Naive thymus-derived CD4-positive, alpha-beta T cell (primary cell): ENCODE results near the gene RHNO1. TPM values are rescaled to one million over a fixed set of nuclear protein-coding genes. Genes with fewer than 3 reads are reported as not detected.

ENCODE experiments used
- ATAC-seq: fragments of 150-1000 bp; cut with Tn5 transposase; 2 replicates; pipeline ENCODE4 v1.10.0; 2021; ENCODE audit warnings: mild to moderate bottlenecking, moderate library complexity
- CTCF ChIA-PET: fragments of 350-600 bp; sonication (Branson Sonifier 250); formaldehyde crosslinking; loops from one replicate; lab custom pipeline; 2021; ENCODE audit warnings: antibody characterized with exemption; lab: Charles Lee
- POLR2A ChIA-PET: fragments of 350-600 bp; sonication (Branson Sonifier 250); formaldehyde crosslinking; loops from one replicate; lab custom pipeline; 2021; ENCODE audit warnings: antibody characterized with exemption, inconsistent platforms; lab: Charles Lee
- DNase-seq, 9 donors: peaks; one replicate each; pipeline versions ENCODE4 v3.0.0 to v3.0.0-alpha.2; 2020 to 2022; ENCODE audit warnings: mixed read lengths in 1 of 9
- H3K27ac ChIP-seq: one replicate; pipeline ENCODE4 v1.7.0; 2013; ENCODE audit warnings: mild to moderate bottlenecking, low read depth, low read length, moderate library complexity
- H3K27me3 ChIP-seq, 2 donors: one replicate each; pipeline ENCODE4 v1.7.0; 2013; ENCODE audit warnings: low read length in 2 of 2, mild to moderate bottlenecking in 2 of 2, moderate library complexity in 2 of 2; ENCODE audit not compliant: control insufficient read depth in 2 of 2, insufficient read depth in 2 of 2
- H3K36me3 ChIP-seq, 3 experiments: 1 replicate in 2 of 3; 2 replicates in 1 of 3; pipeline ENCODE4 v1.7.0; 2013; ENCODE audit warnings: low read length in 3 of 3, mild to moderate bottlenecking in 3 of 3, moderate library complexity in 1 of 3; ENCODE audit not compliant: insufficient read depth in 3 of 3, control insufficient read depth in 2 of 3
- H3K4me1 ChIP-seq, 2 donors: one replicate each; pipeline ENCODE4 v1.7.0; 2013; ENCODE audit warnings: low read length in 2 of 2, mild to moderate bottlenecking in 2 of 2, moderate library complexity in 1 of 2; ENCODE audit not compliant: control insufficient read depth in 2 of 2, insufficient read depth in 2 of 2
- H3K4me3 ChIP-seq: 2 replicates; pipeline ENCODE4 v1.7.0; 2013; ENCODE audit warnings: mild to moderate bottlenecking, low read length
- H3K9me3 ChIP-seq, 3 experiments: 1 replicate in 2 of 3; 2 replicates in 1 of 3; pipeline ENCODE4 v1.7.0; 2013; ENCODE audit warnings: low read length in 3 of 3; ENCODE audit not compliant: control insufficient read depth in 2 of 3
- H3K27ac Mint-ChIP-seq, 9 donors: one replicate each; pipeline ENCODE4 v1.8.0; 2020 to 2022; ENCODE audit warnings: mixed read lengths in 9 of 9, mild to moderate bottlenecking in 8 of 9, moderate library complexity in 5 of 9, inconsistent platforms in 2 of 9
- H3K27me3 Mint-ChIP-seq, 5 donors: one replicate each; pipeline ENCODE4 v1.8.0; 2021 to 2022; ENCODE audit warnings: mixed read lengths in 5 of 5, mild to moderate bottlenecking in 1 of 5
- H3K36me3 Mint-ChIP-seq, 5 donors: one replicate each; pipeline ENCODE4 v1.8.0; 2020 to 2022; ENCODE audit warnings: mixed read lengths in 5 of 5, mild to moderate bottlenecking in 3 of 5, inconsistent platforms in 1 of 5
- H3K4me1 Mint-ChIP-seq, 7 donors: one replicate each; pipeline ENCODE4 v1.8.0; 2020 to 2022; ENCODE audit warnings: mixed read lengths in 7 of 7, mild to moderate bottlenecking in 3 of 7, inconsistent platforms in 1 of 7
- H3K4me3 Mint-ChIP-seq, 10 donors: one replicate each; pipeline ENCODE4 v1.8.0; 2020 to 2022; ENCODE audit warnings: mild to moderate bottlenecking in 10 of 10, mixed read lengths in 10 of 10, moderate library complexity in 6 of 10, inconsistent platforms in 2 of 10
- H3K9me3 Mint-ChIP-seq, 11 donors: one replicate each; pipeline ENCODE4 v1.8.0; 2020 to 2022; ENCODE audit warnings: mixed read lengths in 11 of 11, mild to moderate bottlenecking in 4 of 11, inconsistent platforms in 1 of 11, moderate library complexity in 1 of 11
- intact Hi-C, 2 donors: fragments of 100-400 bp; cut with micrococcal nuclease; formaldehyde crosslinking; loops; one replicate each; pipeline ENCODE4 v1.15.1; 2023
- polyA plus RNA-seq, 2 donors: library from polyadenylated mRNA; unstranded; fragments of 300-500 nt; fragmentation: Illumina TruSeq; gene quantifications; one replicate each; pipeline ENCODE4 v1.2.3, GENCODE V29; 2021
- total RNA-seq, 6 experiments: library from RNA in 5 of 6; stranded (reverse) in 5 of 6; gene quantifications; 1 replicate in 5 of 6; 2 replicates in 1 of 6; pipeline ENCODE4 v1.2.3 and lab custom pipeline; 2021 to 2026

The RHNO1 gene
- total and polyA plus RNA-seq, 7 experiments from 2014 or later = 13.7 to 53.6 (median 29.9) TPM

DNA sequence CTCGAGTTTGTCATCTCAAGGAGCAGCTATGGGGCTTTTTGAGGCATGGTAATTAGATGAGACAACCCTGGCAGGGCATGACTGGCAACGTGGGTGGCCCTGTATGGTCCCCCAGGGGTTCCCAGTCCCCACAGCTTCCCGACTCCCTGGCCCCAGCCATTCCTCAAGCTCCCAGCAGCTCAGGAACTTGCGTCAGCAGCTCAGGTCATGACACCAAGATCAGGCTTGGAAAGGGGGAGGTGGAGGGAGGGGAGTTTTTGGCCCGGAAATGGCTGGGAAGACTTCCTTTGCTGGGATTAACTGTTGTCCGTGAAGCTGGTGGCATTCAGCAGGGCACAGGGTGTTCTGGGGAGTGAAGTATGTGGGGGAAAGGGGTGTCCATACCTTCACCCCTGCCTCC, 31.7 kb upstream of the RHNO1 start:
- no peaks in the 10 kb centered on the region for H3K9me3 ChIP-seq
- Mint-ChIP-seq H3K4me3 (no peak overlapping the region), H3K27ac (no peak overlapping the region), H3K27me3 (no peaks in the 10 kb centered on the region), H3K9me3 (no peaks in the 10 kb centered on the region), H3K36me3 (peaks cover 5 to 52% (median 11%) of the 10 kb centered on the region in 5 donors), H3K4me1 (peaks cover 0 to 6% (median 0%) of the 10 kb centered on the region in 7 donors)
- no peaks in the 10 kb centered on the region for H3K27me3 ChIP-seq
- no peak overlapping the region for H3K27ac ChIP-seq
- ChIA-PET CTCF (interaction anchor here (0.8 kb wide), 1 partner anchor 99 kb away, joined by 7 read pairs; no protein-coding TSS in a partner anchor), POLR2A (interaction anchor here (0.7 to 0.9 kb wide), 2 partner anchors 8 to 194 kb away, joined by 3 read pairs; no protein-coding TSS in a partner anchor)
- DNase-seq (no peak), ATAC-seq (no peak)
- H3K4me1 ChIP-seq = no peaks in the 10 kb centered on the region
- no peak overlapping the region for H3K4me3 ChIP-seq
- peaks cover 0 to 64% (median 0%) of the 10 kb centered on the region in 3 experiments for H3K36me3 ChIP-seq
- intact Hi-C loops = no loop called here

DNA sequence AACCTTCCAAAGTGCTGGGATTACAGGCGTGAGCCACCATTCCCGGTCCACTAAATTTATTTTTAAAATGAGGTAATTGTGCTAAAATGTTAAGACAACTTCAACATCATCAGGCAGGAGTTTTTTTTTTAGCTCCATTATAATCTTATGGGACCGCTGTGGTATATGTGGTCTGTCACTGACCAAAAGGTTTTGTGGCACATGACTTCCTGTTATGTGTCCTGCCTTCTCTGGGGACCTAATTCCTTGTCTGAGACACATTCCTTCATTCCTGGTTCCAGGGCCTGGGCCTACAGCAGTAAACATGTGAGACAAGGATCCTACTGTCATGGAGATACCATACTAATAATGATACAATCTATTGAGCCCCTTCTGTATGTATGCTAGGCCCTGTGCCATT, 25.1 kb upstream of the RHNO1 start:
- no peak overlapping the region for H3K4me3 ChIP-seq
- ATAC-seq = no peak
- no peaks in the 10 kb centered on the region for H3K27me3 ChIP-seq
- peak overlapping the region in 2 of 9 donors; percentile 28 to 85 for H3K27ac Mint-ChIP-seq
- H3K36me3 ChIP-seq = peaks cover 0 to 27% (median 0%) of the 10 kb centered on the region in 3 experiments
- ChIA-PET CTCF (no interaction called here), POLR2A (no interaction called here)
- no peaks in the 10 kb centered on the region for H3K9me3 ChIP-seq
- no peaks in the 10 kb centered on the region for H3K9me3 Mint-ChIP-seq
- no peak overlapping the region for H3K4me3 Mint-ChIP-seq
- H3K36me3 Mint-ChIP-seq = peaks cover 0 to 40% (median 11%) of the 10 kb centered on the region in 5 donors
- no peaks in the 10 kb centered on the region for H3K4me1 ChIP-seq
- no peaks in the 10 kb centered on the region for H3K27me3 Mint-ChIP-seq
- DNase-seq = no peak
- peaks cover 0 to 11% (median 3%) of the 10 kb centered on the region in 7 donors for H3K4me1 Mint-ChIP-seq
- H3K27ac ChIP-seq = no peak overlapping the region
- intact Hi-C loops = loop anchor here in 1 of 2 donors (2.0 kb wide), 1 partner anchor 189 kb away; no protein-coding TSS in a partner anchor

GRCh38 chr12:2853626-2854025, 23.4 kb upstream of the RHNO1 start:
- POLR2A ChIA-PET = interaction anchor here (0.7 kb wide), 1 partner anchor 1396 kb away, joined by 4 read pairs; no protein-coding TSS in a partner anchor
- peak overlapping the region in 2 of 9 donors; percentile 33 to 43 for H3K27ac Mint-ChIP-seq
- Histone ChIP-seq H3K4me1 (no peaks in the 10 kb centered on the region), H3K4me3 (no peak overlapping the region), H3K27ac (no peak overlapping the region), H3K36me3 (peaks cover 0 to 34% (median 0%) of the 10 kb centered on the region in 3 experiments), H3K27me3 (no peaks in the 10 kb centered on the region), H3K9me3 (no peaks in the 10 kb centered on the region)
- CTCF ChIA-PET = no interaction called here
- peaks cover 0 to 26% (median 6%) of the 10 kb centered on the region in 5 donors for H3K36me3 Mint-ChIP-seq
- H3K4me1 Mint-ChIP-seq = peaks cover 0 to 5% (median 2%) of the 10 kb centered on the region in 7 donors
- intact Hi-C loops = loop anchor here (1.0 to 2.0 kb wide), 2 partner anchors 91 to 187 kb away; no protein-coding TSS in a partner anchor
- no peak overlapping the region for H3K4me3 Mint-ChIP-seq
- ATAC-seq = peak; percentile 74
- H3K9me3 Mint-ChIP-seq = no peaks in the 10 kb centered on the region
- H3K27me3 Mint-ChIP-seq = no peaks in the 10 kb centered on the region
- peak in 7 of 9 donors; percentile 12 to 56 (median 25) for DNase-seq

DNA sequence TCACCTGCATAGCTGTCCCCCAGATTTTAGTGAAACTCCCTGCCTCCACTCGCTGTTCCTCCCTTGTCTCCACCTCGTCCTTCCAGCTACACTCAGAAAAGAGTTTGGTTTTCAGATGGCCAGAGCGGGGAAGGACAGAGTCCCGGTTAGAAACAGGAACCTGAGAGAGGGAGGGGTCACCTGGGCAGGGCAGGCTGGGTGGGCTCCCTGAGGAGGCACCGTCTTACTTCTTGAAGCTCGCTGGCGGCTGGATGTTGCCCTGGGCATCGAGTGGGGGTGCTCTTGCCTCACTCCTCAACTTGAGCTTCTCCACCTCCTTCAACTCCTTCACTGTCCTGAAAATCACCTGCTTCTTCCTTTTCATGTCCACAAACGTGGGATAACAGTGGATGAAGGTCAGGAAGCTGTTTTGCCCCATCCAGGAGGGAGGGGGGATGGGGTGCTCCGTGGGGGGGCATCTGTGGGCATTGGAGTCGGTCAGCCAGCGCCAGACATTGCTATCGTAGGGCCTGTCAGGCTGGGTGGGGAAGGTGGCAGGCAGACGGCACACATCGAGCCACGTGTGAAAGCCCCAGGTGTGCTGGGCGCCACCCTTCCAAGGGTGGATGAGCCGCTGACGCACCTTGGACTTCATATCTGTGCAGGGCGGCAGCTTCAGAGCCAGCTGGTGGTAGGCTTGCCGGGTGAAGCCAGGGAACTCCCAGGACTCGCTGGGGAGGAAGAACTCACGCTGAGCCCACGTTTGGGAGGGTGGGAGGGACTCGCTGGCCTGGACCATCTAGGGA, 22.2 kb upstream of the RHNO1 start:
- no peak for DNase-seq
- ATAC-seq = no peak
- H3K4me3 ChIP-seq = no peak overlapping the region
- Mint-ChIP-seq H3K9me3 (no peaks in the 10 kb centered on the region), H3K27ac (no peak overlapping the region), H3K4me3 (no peak overlapping the region), H3K36me3 (peaks cover 0 to 18% (median 6%) of the 10 kb centered on the region in 5 donors), H3K27me3 (no peaks in the 10 kb centered on the region), H3K4me1 (peaks cover 0 to 5% (median 2%) of the 10 kb centered on the region in 7 donors)
- CTCF ChIA-PET = interaction anchor here (0.6 kb wide), 2 partner anchors 9 to 1725 kb away, joined by 3 read pairs; no protein-coding TSS in a partner anchor
- POLR2A ChIA-PET = no interaction called here
- H3K27ac ChIP-seq = no peak overlapping the region
- no peaks in the 10 kb centered on the region for H3K27me3 ChIP-seq
- intact Hi-C loops = no loop called here
- H3K4me1 ChIP-seq = no peaks in the 10 kb centered on the region
- no peaks in the 10 kb centered on the region for H3K9me3 ChIP-seq
- H3K36me3 ChIP-seq = peaks cover 0 to 31% (median 0%) of the 10 kb centered on the region in 3 experiments

- Histone ChIP-seq H3K4me3 (no peak overlapping the region), H3K36me3 (peaks cover 0 to 31% (median 0%) of the 10 kb centered on the region in 3 experiments), H3K4me1 (no peaks in the 10 kb centered on the region), H3K27me3 (no peaks in the 10 kb centered on the region), H3K27ac (no peak overlapping the region), H3K9me3 (no peaks in the 10 kb centered on the region)
- ChIA-PET POLR2A (no interaction called here), CTCF (no interaction called here)
- Mint-ChIP-seq H3K9me3 (no peaks in the 10 kb centered on the region), H3K36me3 (peaks cover 0 to 21% (median 8%) of the 10 kb centered on the region in 5 donors), H3K4me3 (no peak overlapping the region), H3K4me1 (peaks cover 0 to 5% (median 2%) of the 10 kb centered on the region in 7 donors), H3K27ac (peak overlapping the region in 1 of 9 donors; percentile 87), H3K27me3 (no peaks in the 10 kb centered on the region)
- intact Hi-C loops = no loop called here
- DNase-seq (no peak), ATAC-seq (no peak)
These were observed 21.5 kb upstream of the RHNO1 start for GRCh38 chr12:2855546-2855945.

- Mint-ChIP-seq H3K4me1 (peaks cover 0 to 5% (median 2%) of the 10 kb centered on the region in 7 donors), H3K36me3 (peaks cover 0 to 21% (median 8%) of the 10 kb centered on the region in 5 donors), H3K4me3 (no peak overlapping the region), H3K27me3 (no peaks in the 10 kb centered on the region), H3K27ac (peak overlapping the region in 3 of 9 donors; percentile 4 to 87 (median 41)), H3K9me3 (no peaks in the 10 kb centered on the region)
- CTCF ChIA-PET = no interaction called here
- no peaks in the 10 kb centered on the region for H3K4me1 ChIP-seq
- no peak overlapping the region for H3K4me3 ChIP-seq
- H3K27me3 ChIP-seq = no peaks in the 10 kb centered on the region
- H3K27ac ChIP-seq = no peak overlapping the region
- peaks cover 0 to 31% (median 0%) of the 10 kb centered on the region in 3 experiments for H3K36me3 ChIP-seq
- intact Hi-C loops = no loop called here
- POLR2A ChIA-PET = no interaction called here
- DNase-seq = no peak
- no peaks in the 10 kb centered on the region for H3K9me3 ChIP-seq
- ATAC-seq = no peak
These were observed 21.0 kb upstream of the RHNO1 start for GRCh38 chr12:2856051-2856450.
